Astrocyte (in vitro differentiated cells and primary cell): ENCODE data around the gene DIAPH3. TPM values are rescaled to one million over a fixed set of nuclear protein-coding genes. Genes with fewer than 3 reads are reported as not detected.

Experiments
- DNase-seq: peaks from one replicate; pipeline ENCODE4 v3.0.0-alpha.2; 2010; ENCODE audit warnings: low read depth
- FAIRE-seq: peaks from 2 replicates; lab custom pipeline; 2011; peaks lifted over from hg19 to GRCh38; lab: Jason Lieb, UNC
- H2AFZ ChIP-seq: 2 replicates; pipeline ENCODE4 v1.6.0; 2012; ENCODE audit warnings: low read depth, low read length, inconsistent platforms
- H3K27ac ChIP-seq: 2 replicates; pipeline ENCODE4 v1.5.1; 2011; ENCODE audit warnings: low read depth, low read length, inconsistent platforms
- H3K27me3 ChIP-seq: 2 replicates; pipeline ENCODE4 v1.6.0; 2011; ENCODE audit warnings: low read length, inconsistent platforms; ENCODE audit not compliant: insufficient read depth
- H3K36me3 ChIP-seq: 2 replicates; pipeline ENCODE4 v1.5.1; 2011; ENCODE audit warnings: low read length, inconsistent platforms; ENCODE audit not compliant: insufficient read depth
- H3K4me1 ChIP-seq: 2 replicates; pipeline ENCODE4 v1.5.1; 2011; ENCODE audit warnings: low read length, inconsistent platforms; ENCODE audit not compliant: insufficient read depth
- H3K4me2 ChIP-seq: 2 replicates; pipeline ENCODE4 v1.6.0; 2012; ENCODE audit warnings: low read length, inconsistent platforms
- H3K4me3 ChIP-seq: 2 replicates; pipeline ENCODE4 v1.5.1; 2011; ENCODE audit warnings: low read depth, mild to moderate bottlenecking, low read length, inconsistent platforms; ENCODE audit not compliant: insufficient read depth
- H3K79me2 ChIP-seq: 2 replicates; pipeline ENCODE4 v1.6.0; 2012; ENCODE audit warnings: mild to moderate bottlenecking, low read length, inconsistent platforms; ENCODE audit not compliant: insufficient read depth
- H3K9ac ChIP-seq: 2 replicates; pipeline ENCODE4 v1.6.0; 2012; ENCODE audit warnings: mild to moderate bottlenecking, low read length, inconsistent platforms
- H3K9me3 ChIP-seq: 2 replicates; pipeline ENCODE4 v1.5.1; 2012; ENCODE audit warnings: low read depth, mild to moderate bottlenecking, low read length, inconsistent platforms; ENCODE audit not compliant: insufficient read depth
- H4K20me1 ChIP-seq: 2 replicates; pipeline ENCODE4 v1.6.0; 2012; ENCODE audit warnings: low read length, inconsistent platforms; ENCODE audit not compliant: insufficient read depth
- H3K27ac Mint-ChIP-seq: one replicate; pipeline ENCODE4 v1.8.0; 2021; ENCODE audit warnings: mild to moderate bottlenecking, mixed read lengths; ENCODE audit not compliant: unreplicated experiment
- H3K27me3 Mint-ChIP-seq: one replicate; pipeline ENCODE4 v1.8.0; 2021; ENCODE audit warnings: low read depth, mixed read lengths; ENCODE audit not compliant: unreplicated experiment
- H3K36me3 Mint-ChIP-seq: one replicate; pipeline ENCODE4 v1.8.0; 2021; ENCODE audit warnings: low read depth, mixed read lengths; ENCODE audit not compliant: unreplicated experiment
- H3K4me1 Mint-ChIP-seq: one replicate; pipeline ENCODE4 v1.8.0; 2021; ENCODE audit warnings: low read depth, mixed read lengths; ENCODE audit not compliant: unreplicated experiment
- H3K4me3 Mint-ChIP-seq: one replicate; pipeline ENCODE4 v1.8.0; 2021; ENCODE audit warnings: mild to moderate bottlenecking, moderate library complexity, mixed read lengths; ENCODE audit not compliant: unreplicated experiment
- H3K9me3 Mint-ChIP-seq: one replicate; pipeline ENCODE4 v1.8.0; 2021; ENCODE audit warnings: mild to moderate bottlenecking, mixed read lengths; ENCODE audit not compliant: unreplicated experiment
- CTCF ChIP-seq: IDR thresholded peaks from 2 replicates; pipeline ENCODE4 v1.5.1; 2011; ENCODE audit warnings: low read depth, mild to moderate bottlenecking, inconsistent platforms, low read length, moderate library complexity; ENCODE audit not compliant: insufficient read depth
- EZH2 ChIP-seq: IDR thresholded peaks from 2 replicates; pipeline ENCODE4 v1.6.1; 2012; ENCODE audit warnings: mild to moderate bottlenecking, low read length, inconsistent platforms; ENCODE audit not compliant: insufficient read depth
- total RNA-seq: library from RNA; stranded (reverse); gene quantifications from 2 replicates; pipeline ENCODE4 v1.2.1, GENCODE V29; 2021

The DIAPH3 gene
- total RNA-seq, 1 donor from 2014 or later, result 19.0 TPM

- no peak overlapping the region for H3K27ac Mint-ChIP-seq
- Histone ChIP-seq H3K79me2 (no peaks in the 10 kb centered on the region), H2AFZ (no peak overlapping the region), H3K9me3 (no peaks in the 10 kb centered on the region), H3K4me1 (no peaks in the 10 kb centered on the region), H3K9ac (no peak overlapping the region), H3K4me2 (no peak overlapping the region), H3K27me3 (no peaks in the 10 kb centered on the region), H3K27ac (no peak overlapping the region), H4K20me1 (no peaks in the 10 kb centered on the region), H3K36me3 (no peaks in the 10 kb centered on the region), H3K4me3 (no peak overlapping the region)
- no peak for FAIRE-seq
- peaks cover 2% of the 10 kb centered on the region for H3K4me1 Mint-ChIP-seq
- H3K27me3 Mint-ChIP-seq, result no peaks in the 10 kb centered on the region
- no peak overlapping the region for H3K4me3 Mint-ChIP-seq
- no peaks in the 10 kb centered on the region for H3K9me3 Mint-ChIP-seq
- TF ChIP-seq CTCF (no peak), EZH2 (no peak)
- H3K36me3 Mint-ChIP-seq, result no peaks in the 10 kb centered on the region
- no peak for DNase-seq
These were observed 288.8 kb downstream of the DIAPH3 start for GRCh38 chr13:59874973-59875372.

- Histone ChIP-seq H3K79me2 (no peaks in the 10 kb centered on the region), H3K4me1 (no peaks in the 10 kb centered on the region), H3K36me3 (no peaks in the 10 kb centered on the region), H3K4me3 (no peak overlapping the region), H4K20me1 (no peaks in the 10 kb centered on the region), H2AFZ (no peak overlapping the region), H3K27ac (no peak overlapping the region), H3K27me3 (no peaks in the 10 kb centered on the region), H3K9ac (no peak overlapping the region), H3K9me3 (no peaks in the 10 kb centered on the region), H3K4me2 (no peak overlapping the region)
- no peak for TF ChIP-seq CTCF
- no peak for TF ChIP-seq EZH2
- H3K27ac Mint-ChIP-seq, result no peak overlapping the region
- no peak overlapping the region for H3K4me3 Mint-ChIP-seq
- H3K9me3 Mint-ChIP-seq, result no peaks in the 10 kb centered on the region
- H3K4me1 Mint-ChIP-seq, result no peaks in the 10 kb centered on the region
- DNase-seq (no peak), FAIRE-seq (no peak)
- no peaks in the 10 kb centered on the region for H3K27me3 Mint-ChIP-seq
- no peaks in the 10 kb centered on the region for H3K36me3 Mint-ChIP-seq
These were observed 289.9 kb downstream of the DIAPH3 start for GRCh38 chr13:59873856-59874255.

- no peak for TF ChIP-seq CTCF
- TF ChIP-seq EZH2, result no peak
- H4K20me1 ChIP-seq, result no peaks in the 10 kb centered on the region
- Mint-ChIP-seq H3K4me3 (no peak overlapping the region), H3K27me3 (no peaks in the 10 kb centered on the region), H3K27ac (no peak overlapping the region), H3K36me3 (no peaks in the 10 kb centered on the region), H3K4me1 (no peaks in the 10 kb centered on the region), H3K9me3 (no peaks in the 10 kb centered on the region)
- DNase-seq (no peak), FAIRE-seq (no peak)
- H3K27ac ChIP-seq, result no peak overlapping the region
- H3K36me3 ChIP-seq, result no peaks in the 10 kb centered on the region
- no peaks in the 10 kb centered on the region for H3K9me3 ChIP-seq
- H3K9ac ChIP-seq, result no peak overlapping the region
- no peak overlapping the region for H3K4me2 ChIP-seq
- H3K79me2 ChIP-seq, result no peaks in the 10 kb centered on the region
- H3K27me3 ChIP-seq, result no peaks in the 10 kb centered on the region
- no peak overlapping the region for H2AFZ ChIP-seq
- no peak overlapping the region for H3K4me3 ChIP-seq
- no peaks in the 10 kb centered on the region for H3K4me1 ChIP-seq
These were observed 290.4 kb downstream of the DIAPH3 start for GRCh38 chr13:59873309-59873708.
